ENCODE results near the gene CCR8. TPM values are rescaled to one million over a fixed set of nuclear protein-coding genes. Genes with fewer than 3 reads are reported as not detected.

The CCR8 gene
- total RNA-seq, 1 experiment from 2014 or later: not detected

DNA sequence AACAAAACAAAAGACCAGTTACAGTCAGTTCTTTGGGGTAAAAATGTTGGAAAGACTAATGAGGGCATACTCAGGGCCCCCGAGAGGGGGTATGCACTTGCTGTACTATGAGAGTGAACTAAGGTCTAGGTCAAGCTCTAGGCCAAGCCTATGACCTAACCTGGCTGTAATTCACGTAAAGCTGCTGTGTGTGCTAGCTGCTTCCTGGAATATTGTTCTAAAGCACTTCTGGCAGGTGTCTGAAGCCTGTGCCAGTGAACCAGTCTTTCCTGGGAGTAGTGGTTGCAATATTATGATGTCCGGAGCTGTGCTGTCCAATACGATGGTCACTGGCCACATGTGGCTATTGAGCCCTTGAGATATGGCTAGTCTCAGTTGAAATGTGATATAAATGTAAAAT lies 36.5 kb upstream of the CCR8 start:
- Histone ChIP-seq H3K9me2 (replicated peaks; ENCODE audit: low read length) (no peaks in the 10 kb centered on the region), H3K9me3 (ENCODE audit: low read length) (no peaks in the 10 kb centered on the region), H3K4me1 (ENCODE audit: insufficient read depth, low read length) (0 out of 2 replicates have a peak, but pooled peaks cover 4% of the 10 kb centered on the region), H3K27ac (ENCODE audit: low read length) (no peak overlapping the region), H3F3A (ENCODE audit: low read length, unreplicated experiment) (no peaks in the 10 kb centered on the region), H3K27me3 (ENCODE audit: low read length) (no peaks in the 10 kb centered on the region), H3K79me2 (ENCODE audit: low read length) (no peaks in the 10 kb centered on the region), H3K9ac (ENCODE audit: low read length) (no peak overlapping the region), H3K4me3 (ENCODE audit: low read length) (no peak overlapping the region), H3K4me2 (ENCODE audit: low read length) (no peak overlapping the region), H2AFZ (ENCODE audit: low read length) (no peak overlapping the region), H4K20me1 (ENCODE audit: low read length) (no peaks in the 10 kb centered on the region), H3K36me3 (ENCODE audit: low read depth, low read length) (no peaks in the 10 kb centered on the region)
- BruUV-seq (replicated peaks): no TSS peak
- ChIA-PET CTCF (interaction anchor here (0.6 to 1.8 kb wide), 3 partner anchors 85 to 166 kb away, joined by 4 to 8 read pairs (median 7); no protein-coding TSS in a partner anchor), POLR2A (ENCODE audit: unreplicated experiment) (no interaction called here)
- ATAC-seq (no peak), DNase-seq (no peak)
- TF ChIP-seq EZH2phosphoT487 (IDR thresholded peaks at IDR 0.05; ENCODE audit: borderline replicate concordance, low read length): no peak
- no peak for TF ChIP-seq EZH2 (IDR thresholded peaks at IDR 0.05; ENCODE audit: low read length, unreplicated experiment)
- no peak for TF ChIP-seq CTCF (conservative IDR thresholded peaks at IDR 0.05; ENCODE audit: low read depth, low read length)
- intact Hi-C loops (cut with micrococcal nuclease): loop anchor here (1.0 kb wide), 1 partner anchor 85 kb away; no protein-coding TSS in a partner anchor

DNA sequence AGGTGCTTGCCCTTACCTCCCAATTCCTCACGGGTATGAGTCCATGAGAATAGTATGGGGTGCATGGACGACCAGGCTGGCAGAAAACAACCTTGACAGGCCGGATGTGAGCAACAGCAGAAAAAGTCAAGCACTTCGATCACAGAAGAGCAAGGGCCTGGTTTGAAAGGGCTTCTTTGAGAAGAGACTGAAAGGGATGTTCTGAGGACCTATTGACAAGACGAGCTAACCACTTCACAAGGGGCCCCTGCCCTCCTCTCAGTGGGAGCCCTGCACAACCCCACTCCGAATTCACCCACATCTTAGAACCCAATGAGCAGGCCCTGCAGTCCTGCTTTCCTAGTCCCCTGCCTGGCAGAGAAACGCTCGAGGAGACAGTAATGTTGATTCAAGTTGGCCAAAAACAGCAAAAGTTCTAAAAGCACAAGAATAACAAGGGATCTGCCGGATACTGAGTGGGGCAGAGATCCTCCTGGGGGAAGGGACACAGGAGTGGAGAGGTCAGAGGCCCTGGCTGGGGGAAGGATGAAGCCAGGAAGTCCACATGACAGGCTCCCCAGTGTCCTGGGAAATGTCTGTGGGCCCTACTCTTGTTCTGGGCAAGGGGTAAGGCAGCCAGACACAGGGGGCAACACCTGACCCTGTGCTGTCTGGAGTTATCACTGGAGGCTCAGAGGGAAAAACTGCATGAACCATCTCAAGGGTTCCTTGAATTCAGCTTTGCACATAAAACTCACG lies 34.9 kb upstream of the CCR8 start:
- DNase-seq: no peak

More for the DNA sequence above, 34.9 kb upstream of the CCR8 start:
- H3K27me3 ChIP-seq (ENCODE audit: low read length): no peaks in the 10 kb centered on the region
- no peaks in the 10 kb centered on the region for H4K20me1 ChIP-seq (ENCODE audit: low read length)
- H3K9ac ChIP-seq (ENCODE audit: low read length): no peak overlapping the region
- no peaks in the 10 kb centered on the region for H3K79me2 ChIP-seq (ENCODE audit: low read length)
- 0 out of 2 replicates have a peak, but pooled peaks cover 4% of the 10 kb centered on the region for H3K4me1 ChIP-seq (ENCODE audit: insufficient read depth, low read length)
- H3K4me2 ChIP-seq (ENCODE audit: low read length): no peak overlapping the region
- H2AFZ ChIP-seq (ENCODE audit: low read length): no peak overlapping the region
- CTCF ChIA-PET: interaction anchor here (1.2 kb wide), 1 partner anchor 83 kb away, joined by 4 read pairs; no protein-coding TSS in a partner anchor
- intact Hi-C loops (cut with micrococcal nuclease): no loop called here
- no peak for ATAC-seq
- TF ChIP-seq CTCF (conservative IDR thresholded peaks at IDR 0.05; ENCODE audit: low read depth, low read length) (no peak), EZH2 (IDR thresholded peaks at IDR 0.05; ENCODE audit: low read length, unreplicated experiment) (no peak), EZH2phosphoT487 (IDR thresholded peaks at IDR 0.05; ENCODE audit: borderline replicate concordance, low read length) (no peak)
- no peaks in the 10 kb centered on the region for H3K36me3 ChIP-seq (ENCODE audit: low read depth, low read length)
- H3K9me3 ChIP-seq (ENCODE audit: low read length): peaks cover 11% of the 10 kb centered on the region; the same call in 1 of the 2 replicates
- no peaks in the 10 kb centered on the region for H3K9me2 ChIP-seq (replicated peaks; ENCODE audit: low read length)
- H3K4me3 ChIP-seq (ENCODE audit: low read length): no peak overlapping the region
- POLR2A ChIA-PET (ENCODE audit: unreplicated experiment): no interaction called here
- H3F3A ChIP-seq (ENCODE audit: low read length, unreplicated experiment): no peaks in the 10 kb centered on the region
- H3K27ac ChIP-seq (ENCODE audit: low read length): no peak overlapping the region
- BruUV-seq (replicated peaks): no TSS peak

Data from PC-3 (cell line).